Esophagus (tissue), 2 donors: ENCODE results near the gene CD68. TPM values are rescaled to one million over a fixed set of nuclear protein-coding genes. Genes with fewer than 3 reads are reported as not detected.
A peak's percentile ranks its signal among the peaks of the same experiment; 100 is the strongest.

ENCODE experiments used
- H3K27ac ChIP-seq, 2 donors: one replicate each; pipeline ENCODE4 v1.5.1; 2013; ENCODE audit warnings: low read depth in 2 of 2, mild to moderate bottlenecking in 2 of 2, inconsistent platforms in 1 of 2, low read length in 1 of 2, moderate library complexity in 1 of 2
- H3K27me3 ChIP-seq, 2 donors: one replicate each; pipeline ENCODE4 v1.6.1; 2013; ENCODE audit warnings: low read length in 2 of 2, control low read depth in 1 of 2, mild to moderate bottlenecking in 1 of 2; ENCODE audit not compliant: insufficient read depth in 2 of 2, control insufficient read depth in 1 of 2
- H3K36me3 ChIP-seq, 2 donors: one replicate each; pipeline ENCODE4 v1.6.1; 2013; ENCODE audit warnings: low read length in 1 of 2; ENCODE audit not compliant: control insufficient read depth in 2 of 2, insufficient read depth in 2 of 2
- H3K4me1 ChIP-seq, 2 donors: one replicate each; pipeline ENCODE4 v1.6.1; 2013; ENCODE audit warnings: low read length in 1 of 2; ENCODE audit not compliant: control insufficient read depth in 2 of 2, insufficient read depth in 2 of 2
- H3K4me3 ChIP-seq, 2 donors: one replicate each; pipeline ENCODE4 v1.5.1; 2013; ENCODE audit warnings: low read length in 2 of 2, mild to moderate bottlenecking in 2 of 2, low read depth in 1 of 2, moderate library complexity in 1 of 2
- H3K9me3 ChIP-seq, 2 donors: one replicate each; pipeline ENCODE4 v1.6.1; 2013; ENCODE audit warnings: mild to moderate bottlenecking in 2 of 2, low read depth in 1 of 2, low read length in 1 of 2, moderate library complexity in 1 of 2; ENCODE audit not compliant: control insufficient read depth in 2 of 2, insufficient read depth in 1 of 2
- WGBS, 2 donors: extraction: QIAGEN DNeasy Blood & Tissue Kit; methylation state at CpG; one replicate each; pipeline ENCODE4 v1.1.7; 2013; 5-methylcytosine and 5-hydroxymethylcytosine counted together
- polyA plus RNA-seq, 2 donors: library from polyadenylated mRNA; stranded (reverse); fragments of 200-250 nt; gene quantifications; one replicate each; pipeline ENCODE4 v1.2.3, GENCODE V29; 2013
- donor health status: healthy with polysubstance abuse.
- donor health status: Bipolar disorder and iron deficiency.

The CD68 gene
- polyA plus RNA-seq, 2 donors: 30.5 to 62.4 TPM

GRCh38 chr17:7572338-7572587 lies 7.2 kb upstream of the CD68 start:
- Histone ChIP-seq H3K27ac (peak overlapping the region; percentile 61 to 88), H3K4me1 (peaks cover 0 to 7% of the 10 kb centered on the region in 2 donors), H3K27me3 (no peaks in the 10 kb centered on the region), H3K36me3 (peaks cover 21 to 35% of the 10 kb centered on the region in 2 donors), H3K9me3 (no peaks in the 10 kb centered on the region), H3K4me3 (peak overlapping the region; percentile 40 to 47)
- WGBS, 2 donors: 0 to 1% methylated on average over 11 of the region's 11 CpGs

- no peaks in the 10 kb centered on the region for H3K9me3 ChIP-seq
- no peaks in the 10 kb centered on the region for H3K27me3 ChIP-seq
- H3K36me3 ChIP-seq: peaks cover 22 to 40% of the 10 kb centered on the region in 2 donors
- 0 to 1% methylated on average over 72 to 73 of the region's 73 CpGs for WGBS, 2 donors
- H3K4me3 ChIP-seq: peak overlapping the region; percentile 97 to 99
- H3K4me1 ChIP-seq: peaks cover 0 to 7% of the 10 kb centered on the region in 2 donors
- H3K27ac ChIP-seq: peak overlapping the region; percentile 97 to 98
Measured at GRCh38 chr17:7572588-7573323, 6.7 kb upstream of the CD68 start.

- Histone ChIP-seq H3K27me3 (no peaks in the 10 kb centered on the region), H3K4me1 (peaks cover 0 to 7% of the 10 kb centered on the region in 2 donors), H3K9me3 (no peaks in the 10 kb centered on the region), H3K36me3 (peaks cover 26 to 44% of the 10 kb centered on the region in 2 donors), H3K27ac (peak overlapping the region; percentile 97 to 98), H3K4me3 (peak overlapping the region; percentile 97 to 99)
- 0% methylated on average over 43 to 71 of the region's 71 CpGs for WGBS, 2 donors
Measured at GRCh38 chr17:7573324-7574080, 5.9 kb upstream of the CD68 start.

GRCh38 chr17:7574176-7574953 lies 5.1 kb upstream of the CD68 start:
- H3K4me3 ChIP-seq: peak overlapping the region; percentile 97 to 99

GRCh38 chr17:7575481-7575883 lies 4.0 kb upstream of the CD68 start:
- Histone ChIP-seq H3K27me3 (no peaks in the 10 kb centered on the region), H3K27ac (peak overlapping the region; percentile 65 to 98), H3K36me3 (peaks cover 24 to 44% of the 10 kb centered on the region in 2 donors), H3K4me1 (peaks cover 0 to 18% of the 10 kb centered on the region in 2 donors), H3K9me3 (no peaks in the 10 kb centered on the region), H3K4me3 (peak overlapping the region in 1 of 2 donors; percentile 20)
- WGBS, 2 donors: 48 to 63% methylated on average over 1 of the region's 1 CpG

More at GRCh38 chr17:7574176-7574953, 5.1 kb upstream of the CD68 start:
- WGBS, 2 donors: 12 to 14% methylated on average over 15 of the region's 15 CpGs
- H3K36me3 ChIP-seq: peaks cover 24 to 49% of the 10 kb centered on the region in 2 donors
- H3K27ac ChIP-seq: peak overlapping the region; percentile 97 to 98
- H3K27me3 ChIP-seq: no peaks in the 10 kb centered on the region
- H3K9me3 ChIP-seq: no peaks in the 10 kb centered on the region
- H3K4me1 ChIP-seq: peaks cover 0 to 11% of the 10 kb centered on the region in 2 donors

- Histone ChIP-seq H3K4me1 (peaks cover 0 to 23% of the 10 kb centered on the region in 2 donors), H3K27me3 (no peaks in the 10 kb centered on the region), H3K9me3 (no peaks in the 10 kb centered on the region), H3K4me3 (peak overlapping the region in 1 of 2 donors; percentile 20), H3K27ac (peak overlapping the region; percentile 14 to 98), H3K36me3 (peaks cover 24 to 42% of the 10 kb centered on the region in 2 donors)
- 62 to 70% methylated on average over 7 of the region's 7 CpGs for WGBS, 2 donors
Measured at GRCh38 chr17:7575959-7576358, 3.5 kb upstream of the CD68 start.

- peaks cover 24 to 42% of the 10 kb centered on the region in 2 donors for H3K36me3 ChIP-seq
Measured at GRCh38 chr17:7576432-7576937, 3.0 kb upstream of the CD68 start.

GRCh38 chr17:7577327-7578199 lies 1.9 kb upstream of the CD68 start:
- Histone ChIP-seq H3K4me1 (peaks cover 0 to 32% of the 10 kb centered on the region in 2 donors), H3K36me3 (peaks cover 24 to 42% of the 10 kb centered on the region in 2 donors), H3K4me3 (no peak overlapping the region), H3K27ac (peak overlapping the region; percentile 2 to 50), H3K9me3 (no peaks in the 10 kb centered on the region), H3K27me3 (no peaks in the 10 kb centered on the region)
- 71 to 75% methylated on average over 17 of the region's 17 CpGs for WGBS, 2 donors

More at GRCh38 chr17:7576432-7576937, 3.0 kb upstream of the CD68 start:
- 78 to 81% methylated on average over 14 of the region's 14 CpGs for WGBS, 2 donors
- Histone ChIP-seq H3K9me3 (no peaks in the 10 kb centered on the region), H3K27me3 (no peaks in the 10 kb centered on the region), H3K4me3 (no peak overlapping the region), H3K4me1 (peaks cover 0 to 26% of the 10 kb centered on the region in 2 donors), H3K27ac (peak overlapping the region in 1 of 2 donors; percentile 61)
